Measurements from ENCODE around the gene TMF1. TPM values are rescaled to one million over a fixed set of nuclear protein-coding genes. Genes with fewer than 3 reads are reported as not detected.

TMF1 gene
- total RNA-seq, 2 donors from 2014 or later = 68.1 to 84.5 TPM

- Mint-ChIP-seq H3K4me3 (no peak overlapping the region), H3K4me1 (peaks cover 5% of the 10 kb centered on the region)
Observed at GRCh38 chr3:68999605-69000004, 52.5 kb downstream of the TMF1 start.

DNA sequence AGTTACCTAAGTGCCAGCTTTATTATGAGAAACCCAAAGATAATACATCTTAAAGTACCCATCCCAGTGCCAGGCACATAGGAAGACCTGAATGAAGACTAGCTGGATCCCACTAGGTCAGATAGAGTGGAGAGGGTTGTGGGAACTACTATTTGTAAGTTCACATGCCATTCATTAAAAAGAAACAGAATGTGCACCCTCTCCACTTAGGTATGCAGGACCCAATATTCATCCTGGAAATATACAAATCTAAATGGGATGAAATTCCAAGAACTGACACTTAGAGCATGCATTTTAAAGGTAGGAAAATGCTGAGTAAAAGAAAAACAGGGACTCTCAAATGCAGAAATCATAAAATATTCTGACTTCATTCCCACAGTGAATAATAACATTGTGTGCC is 53.0 kb downstream of the TMF1 start:
- no peak for ATAC-seq
- Mint-ChIP-seq H3K27ac (no peak overlapping the region), H3K4me3 (no peak overlapping the region), H3K36me3 (ENCODE audit: low read depth) (peaks cover 12% of the 10 kb centered on the region), H3K4me1 (peaks cover 5% of the 10 kb centered on the region), H3K27me3 (no peaks in the 10 kb centered on the region)
- no peaks in the 10 kb centered on the region for H3K9me3 ChIP-seq (ENCODE audit: control insufficient read depth, low read length, poor library complexity, severe bottlenecking)
- no peak for DNase-seq

More at GRCh38 chr3:68999605-69000004, 52.5 kb downstream of the TMF1 start:
- no peak overlapping the region for H3K27ac Mint-ChIP-seq
- ATAC-seq (no peak), DNase-seq (no peak)
- H3K9me3 ChIP-seq (ENCODE audit: control insufficient read depth, low read length, poor library complexity, severe bottlenecking) = no peaks in the 10 kb centered on the region
- peaks cover 12% of the 10 kb centered on the region for H3K36me3 Mint-ChIP-seq (ENCODE audit: low read depth)
- no peaks in the 10 kb centered on the region for H3K27me3 Mint-ChIP-seq

- H3K9me3 ChIP-seq (ENCODE audit: control insufficient read depth, low read length, poor library complexity, severe bottlenecking) = no peaks in the 10 kb centered on the region
- DNase-seq (no peak), ATAC-seq (no peak)
- peaks cover 16% of the 10 kb centered on the region for H3K36me3 Mint-ChIP-seq (ENCODE audit: low read depth)
- H3K4me3 Mint-ChIP-seq = no peak overlapping the region
- H3K27me3 Mint-ChIP-seq = no peaks in the 10 kb centered on the region
- no peak overlapping the region for H3K27ac Mint-ChIP-seq
- H3K4me1 Mint-ChIP-seq = peaks cover 5% of the 10 kb centered on the region
Observed at GRCh38 chr3:68997887-68998286, 54.2 kb downstream of the TMF1 start.

- DNase-seq = no peak
- Mint-ChIP-seq H3K27ac (no peak overlapping the region), H3K4me3 (no peak overlapping the region), H3K4me1 (peaks cover 7% of the 10 kb centered on the region), H3K27me3 (no peaks in the 10 kb centered on the region), H3K36me3 (ENCODE audit: low read depth) (peaks cover 20% of the 10 kb centered on the region)
- H3K9me3 ChIP-seq (ENCODE audit: control insufficient read depth, low read length, poor library complexity, severe bottlenecking) = no peaks in the 10 kb centered on the region
- ATAC-seq = no peak
Observed at GRCh38 chr3:68996356-68996995, 55.7 kb downstream of the TMF1 start.

GRCh38 chr3:68988740-68989139 is 63.4 kb downstream of the TMF1 start:
- H3K36me3 Mint-ChIP-seq (ENCODE audit: low read depth) = peaks cover 32% of the 10 kb centered on the region
- H3K4me3 Mint-ChIP-seq = no peak overlapping the region
- H3K4me1 Mint-ChIP-seq = peaks cover 2% of the 10 kb centered on the region
- ATAC-seq (no peak), DNase-seq (no peak)
- H3K9me3 ChIP-seq (ENCODE audit: control insufficient read depth, low read length, poor library complexity, severe bottlenecking) = no peaks in the 10 kb centered on the region
- no peak overlapping the region for H3K27ac Mint-ChIP-seq
- no peaks in the 10 kb centered on the region for H3K27me3 Mint-ChIP-seq

- Mint-ChIP-seq H3K27ac (no peak overlapping the region), H3K27me3 (no peaks in the 10 kb centered on the region), H3K36me3 (ENCODE audit: low read depth) (peaks cover 29% of the 10 kb centered on the region), H3K4me1 (peaks cover 4% of the 10 kb centered on the region), H3K4me3 (no peak overlapping the region)
- ATAC-seq (no peak), DNase-seq (no peak)
- H3K9me3 ChIP-seq (ENCODE audit: control insufficient read depth, low read length, poor library complexity, severe bottlenecking) = no peaks in the 10 kb centered on the region
Observed at GRCh38 chr3:68987322-68987721, 64.8 kb downstream of the TMF1 start.

GRCh38 chr3:68986496-68987208 is 65.5 kb downstream of the TMF1 start:
- no peaks in the 10 kb centered on the region for H3K9me3 ChIP-seq (ENCODE audit: control insufficient read depth, low read length, poor library complexity, severe bottlenecking)
- DNase-seq (no peak), ATAC-seq (no peak)
- no peak overlapping the region for H3K4me3 Mint-ChIP-seq
- no peaks in the 10 kb centered on the region for H3K27me3 Mint-ChIP-seq
- no peak overlapping the region for H3K27ac Mint-ChIP-seq
- H3K4me1 Mint-ChIP-seq = peaks cover 3% of the 10 kb centered on the region
- peaks cover 26% of the 10 kb centered on the region for H3K36me3 Mint-ChIP-seq (ENCODE audit: low read depth)

- ATAC-seq = no peak
- H3K36me3 Mint-ChIP-seq (ENCODE audit: low read depth) = peaks cover 26% of the 10 kb centered on the region
Observed at GRCh38 chr3:68985146-68985790, 66.9 kb downstream of the TMF1 start.

GRCh38 chr3:68984011-68984530 is 68.1 kb downstream of the TMF1 start:
- Mint-ChIP-seq H3K27ac (peak overlapping the region; percentile 74), H3K27me3 (no peaks in the 10 kb centered on the region), H3K4me3 (no peak overlapping the region), H3K4me1 (peaks cover 3% of the 10 kb centered on the region), H3K36me3 (ENCODE audit: low read depth) (peaks cover 26% of the 10 kb centered on the region)
- no peak for ATAC-seq
- no peak for DNase-seq
- H3K9me3 ChIP-seq (ENCODE audit: control insufficient read depth, low read length, poor library complexity, severe bottlenecking) = no peaks in the 10 kb centered on the region

More at GRCh38 chr3:68985146-68985790, 66.9 kb downstream of the TMF1 start:
- no peak for DNase-seq
- Mint-ChIP-seq H3K4me3 (no peak overlapping the region), H3K27ac (no peak overlapping the region), H3K27me3 (no peaks in the 10 kb centered on the region), H3K4me1 (peaks cover 3% of the 10 kb centered on the region)
- no peaks in the 10 kb centered on the region for H3K9me3 ChIP-seq (ENCODE audit: control insufficient read depth, low read length, poor library complexity, severe bottlenecking)

- no peak for ATAC-seq
- H3K36me3 Mint-ChIP-seq (ENCODE audit: low read depth) = no peaks in the 10 kb centered on the region
- H3K27ac Mint-ChIP-seq = no peak overlapping the region
- no peaks in the 10 kb centered on the region for H3K9me3 ChIP-seq (ENCODE audit: control insufficient read depth, low read length, poor library complexity, severe bottlenecking)
- no peak overlapping the region for H3K4me3 Mint-ChIP-seq
- H3K27me3 Mint-ChIP-seq = no peaks in the 10 kb centered on the region
- no peak for DNase-seq
- H3K4me1 Mint-ChIP-seq = no peaks in the 10 kb centered on the region
Observed at GRCh38 chr3:68977486-68978167, 74.5 kb downstream of the TMF1 start.

DNA sequence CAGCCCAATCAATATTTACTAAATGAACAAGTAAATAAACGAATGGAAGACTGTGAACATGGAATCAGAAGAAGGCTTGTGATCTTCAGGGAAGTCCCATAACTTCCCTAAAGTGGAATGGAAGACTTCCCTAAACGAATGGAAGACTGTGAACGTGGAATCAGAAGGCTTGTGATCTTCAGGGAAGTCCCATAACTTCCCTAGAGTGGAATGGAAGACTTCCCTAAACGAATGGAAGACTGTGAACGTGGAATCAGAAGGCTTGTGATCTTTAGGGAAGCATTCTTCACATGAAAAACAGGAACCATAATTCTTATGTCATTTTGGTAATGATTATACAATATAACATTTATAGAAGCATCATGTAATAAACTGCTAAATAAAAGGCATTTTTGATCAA is 77.4 kb downstream of the TMF1 start:
- DNase-seq (no peak), ATAC-seq (no peak)
- H3K9me3 ChIP-seq (ENCODE audit: control insufficient read depth, low read length, poor library complexity, severe bottlenecking) = no peaks in the 10 kb centered on the region
- H3K27ac Mint-ChIP-seq = no peak overlapping the region
- H3K36me3 Mint-ChIP-seq (ENCODE audit: low read depth) = no peaks in the 10 kb centered on the region
- no peak overlapping the region for H3K4me3 Mint-ChIP-seq
- H3K27me3 Mint-ChIP-seq = peaks cover 8% of the 10 kb centered on the region
- no peaks in the 10 kb centered on the region for H3K4me1 Mint-ChIP-seq

DNA sequence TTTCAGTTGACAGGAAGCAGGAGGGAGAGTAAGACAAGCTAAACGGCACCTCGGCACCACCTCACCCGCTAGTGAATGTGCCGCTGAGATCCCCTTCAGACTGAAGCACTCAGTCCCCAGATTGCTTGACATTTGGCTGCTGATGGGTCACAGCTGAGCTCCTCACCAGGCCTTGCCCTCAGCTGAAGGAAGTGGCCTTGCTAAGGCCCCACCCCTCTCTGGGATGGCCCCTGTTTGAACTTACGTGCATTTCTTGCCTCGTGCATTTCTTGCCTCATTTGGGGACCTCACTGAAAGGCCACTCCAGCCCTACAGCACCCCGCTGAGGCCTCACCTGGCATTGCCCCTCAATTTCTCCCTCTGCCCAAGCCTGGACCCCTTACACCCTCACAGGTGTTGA is 78.5 kb downstream of the TMF1 start:
- DNase-seq = no peak
- no peaks in the 10 kb centered on the region for H3K36me3 Mint-ChIP-seq (ENCODE audit: low read depth)
- ATAC-seq = no peak
- peaks cover 16% of the 10 kb centered on the region for H3K27me3 Mint-ChIP-seq
- no peak overlapping the region for H3K27ac Mint-ChIP-seq
- no peaks in the 10 kb centered on the region for H3K9me3 ChIP-seq (ENCODE audit: control insufficient read depth, low read length, poor library complexity, severe bottlenecking)
- H3K4me1 Mint-ChIP-seq = no peaks in the 10 kb centered on the region
- no peak overlapping the region for H3K4me3 Mint-ChIP-seq

DNA sequence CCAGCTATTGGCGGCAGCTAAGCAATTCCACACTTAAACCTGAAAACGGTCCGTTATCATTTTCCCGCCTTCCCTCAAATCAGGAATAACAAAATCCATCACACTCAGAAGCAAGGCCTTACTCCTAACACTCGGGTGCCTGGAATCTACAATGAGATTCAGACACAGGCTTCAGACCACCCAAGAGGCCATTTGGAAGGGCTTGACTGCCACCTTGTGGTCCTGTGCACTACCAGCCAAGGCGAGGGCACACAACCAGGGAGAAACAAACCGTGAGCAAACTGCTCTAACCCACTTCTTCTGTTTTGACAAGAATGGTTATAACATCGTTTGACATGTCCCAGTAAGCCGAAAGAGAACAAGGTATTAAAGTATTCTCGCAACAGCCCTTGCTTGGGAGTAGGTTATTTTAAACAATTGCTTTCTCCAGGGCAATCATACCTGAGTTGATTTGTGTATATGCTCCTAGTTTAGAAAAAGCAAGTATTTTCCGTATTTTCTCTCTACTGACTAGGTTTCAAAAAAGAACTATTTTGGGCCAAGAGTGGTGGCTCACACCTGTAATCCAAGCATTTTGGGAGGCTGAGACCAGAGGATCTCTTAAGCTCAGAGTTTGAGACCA is 79.7 kb downstream of the TMF1 start:
- Mint-ChIP-seq H3K4me1 (no peaks in the 10 kb centered on the region), H3K4me3 (no peak overlapping the region), H3K36me3 (ENCODE audit: low read depth) (no peaks in the 10 kb centered on the region), H3K27me3 (peaks cover 24% of the 10 kb centered on the region), H3K27ac (no peak overlapping the region)
- ATAC-seq = no peak
- no peak for DNase-seq
- no peaks in the 10 kb centered on the region for H3K9me3 ChIP-seq (ENCODE audit: control insufficient read depth, low read length, poor library complexity, severe bottlenecking)
